Ectodermal cell (in vitro differentiated cells): Measurements from ENCODE around the gene PSMD6.

Experiments
- H3K27ac ChIP-seq: 2 replicates; pipeline ENCODE4 v1.7.0; 2013; ENCODE audit warnings: mild to moderate bottlenecking, low read depth, low read length; ENCODE audit not compliant: insufficient read depth, poor library complexity, severe bottlenecking
- H3K27me3 ChIP-seq: 2 replicates; pipeline ENCODE4 v1.7.0; 2013; ENCODE audit warnings: mild to moderate bottlenecking, low read length; ENCODE audit not compliant: insufficient read depth, control insufficient read depth, poor library complexity, severe bottlenecking
- H3K36me3 ChIP-seq: one replicate; pipeline ENCODE4 v1.7.0; 2013; ENCODE audit warnings: low read length; ENCODE audit not compliant: control insufficient read depth, insufficient read depth
- H3K4me1 ChIP-seq: one replicate; pipeline ENCODE4 v1.7.0; 2013; ENCODE audit warnings: low read length; ENCODE audit not compliant: control insufficient read depth, insufficient read depth
- H3K4me3 ChIP-seq: 2 replicates; pipeline ENCODE4 v1.7.0; 2013; ENCODE audit warnings: low read depth, low read length, control low read depth; ENCODE audit not compliant: insufficient read depth
- H3K9me3 ChIP-seq: 2 replicates; pipeline ENCODE4 v1.7.0; 2013; ENCODE audit warnings: mild to moderate bottlenecking, low read length, moderate library complexity; ENCODE audit not compliant: control insufficient read depth
- WGBS, 2 experiments: methylation state at CpG; one replicate each; pipeline ENCODE4 v1.1.7; 2013; ENCODE audit warnings: missing lambda C conversion rate in 2 of 2; 5-methylcytosine and 5-hydroxymethylcytosine counted together

Gene PSMD6

GRCh38 chr3:64030741-64031140 is 7.4 kb upstream of the PSMD6 start:
- Histone ChIP-seq H3K27ac (no peak overlapping the region), H3K9me3 (no peaks in the 10 kb centered on the region), H3K27me3 (no peaks in the 10 kb centered on the region), H3K36me3 (no peaks in the 10 kb centered on the region), H3K4me3 (no peak overlapping the region), H3K4me1 (no peaks in the 10 kb centered on the region)
- WGBS, 2 experiments = 8 to 9% methylated on average over 16 of the region's 16 CpGs

GRCh38 chr3:64029287-64029686 is 6.0 kb upstream of the PSMD6 start:
- no peaks in the 10 kb centered on the region for H3K36me3 ChIP-seq
- no peaks in the 10 kb centered on the region for H3K9me3 ChIP-seq
- 89 to 96% methylated on average over 4 of the region's 4 CpGs for WGBS, 2 experiments
- no peaks in the 10 kb centered on the region for H3K4me1 ChIP-seq
- no peak overlapping the region for H3K27ac ChIP-seq
- H3K4me3 ChIP-seq = no peak overlapping the region
- H3K27me3 ChIP-seq = no peaks in the 10 kb centered on the region

GRCh38 chr3:64028754-64029153 is 5.5 kb upstream of the PSMD6 start:
- WGBS, 2 experiments = 90 to 95% methylated on average over 3 of the region's 3 CpGs
- no peaks in the 10 kb centered on the region for H3K36me3 ChIP-seq
- H3K9me3 ChIP-seq = no peaks in the 10 kb centered on the region
- H3K27me3 ChIP-seq = no peaks in the 10 kb centered on the region
- no peaks in the 10 kb centered on the region for H3K4me1 ChIP-seq
- no peak overlapping the region for H3K4me3 ChIP-seq
- no peak overlapping the region for H3K27ac ChIP-seq

- H3K4me3 ChIP-seq = no peak overlapping the region
- H3K9me3 ChIP-seq = no peaks in the 10 kb centered on the region
- H3K36me3 ChIP-seq = no peaks in the 10 kb centered on the region
- no peaks in the 10 kb centered on the region for H3K4me1 ChIP-seq
- H3K27me3 ChIP-seq = no peaks in the 10 kb centered on the region
- WGBS, 2 experiments = 91 to 94% methylated on average over 8 of the region's 8 CpGs
- no peak overlapping the region for H3K27ac ChIP-seq
Observed at GRCh38 chr3:64027658-64028057, 4.4 kb upstream of the PSMD6 start.

- no peak overlapping the region for H3K27ac ChIP-seq
- H3K9me3 ChIP-seq = no peaks in the 10 kb centered on the region
- H3K27me3 ChIP-seq = no peaks in the 10 kb centered on the region
- no peak overlapping the region for H3K4me3 ChIP-seq
- peaks cover 8% of the 10 kb centered on the region for H3K4me1 ChIP-seq
- H3K36me3 ChIP-seq = no peaks in the 10 kb centered on the region
- WGBS, 2 experiments = 93 to 100% methylated on average over 2 of the region's 2 CpGs
Observed at GRCh38 chr3:64026346-64026745, 3.1 kb upstream of the PSMD6 start.

- WGBS, 2 experiments = 80 to 83% methylated on average over 5 of the region's 5 CpGs
- peak overlapping the region; percentile 96 for H3K4me3 ChIP-seq
Observed at GRCh38 chr3:64023861-64024223, 548 bp upstream of the PSMD6 start.

GRCh38 chr3:64022451-64023186 is 675 bp downstream of the PSMD6 start:
- Histone ChIP-seq H3K4me1 (peaks cover 8% of the 10 kb centered on the region), H3K36me3 (peaks cover 12% of the 10 kb centered on the region), H3K27ac (peak overlapping the region; percentile 44), H3K27me3 (no peaks in the 10 kb centered on the region), H3K9me3 (no peaks in the 10 kb centered on the region), H3K4me3 (peak overlapping the region; percentile 96)
- 29 to 32% methylated on average over 24 of the region's 24 CpGs for WGBS, 2 experiments

More at GRCh38 chr3:64023861-64024223, 548 bp upstream of the PSMD6 start:
- Histone ChIP-seq H3K9me3 (no peaks in the 10 kb centered on the region), H3K27ac (no peak overlapping the region), H3K27me3 (no peaks in the 10 kb centered on the region), H3K4me1 (peaks cover 8% of the 10 kb centered on the region), H3K36me3 (peaks cover 5% of the 10 kb centered on the region)

GRCh38 chr3:64021922-64022321 is 1.4 kb downstream of the PSMD6 start:
- Histone ChIP-seq H3K27me3 (no peaks in the 10 kb centered on the region), H3K27ac (no peak overlapping the region), H3K9me3 (no peaks in the 10 kb centered on the region), H3K36me3 (peaks cover 18% of the 10 kb centered on the region), H3K4me1 (peaks cover 8% of the 10 kb centered on the region), H3K4me3 (peak overlapping the region; percentile 96)
- 97% methylated on average over 6 of the region's 6 CpGs for WGBS, 2 experiments

GRCh38 chr3:64019879-64020278 is 3.4 kb downstream of the PSMD6 start:
- Histone ChIP-seq H3K27me3 (no peaks in the 10 kb centered on the region), H3K36me3 (peaks cover 25% of the 10 kb centered on the region), H3K4me1 (peaks cover 8% of the 10 kb centered on the region), H3K9me3 (no peaks in the 10 kb centered on the region), H3K4me3 (no peak overlapping the region), H3K27ac (no peak overlapping the region)
- WGBS, 2 experiments = 100% methylated on average over 1 of the region's 2 CpGs; no CpG with 5 or more reads in 1 of the 2 experiments

GRCh38 chr3:64019271-64019670 is 4.0 kb downstream of the PSMD6 start:
- Histone ChIP-seq H3K27ac (no peak overlapping the region), H3K36me3 (peaks cover 25% of the 10 kb centered on the region), H3K4me1 (peaks cover 8% of the 10 kb centered on the region), H3K27me3 (no peaks in the 10 kb centered on the region), H3K9me3 (no peaks in the 10 kb centered on the region), H3K4me3 (no peak overlapping the region)
- WGBS, 2 experiments = 94 to 99% methylated on average over 3 of the region's 3 CpGs
